Measurements from ENCODE around the gene MAP1LC3A.

GRCh38 chr20:34525342-34525708 lies 33.2 kb upstream of the MAP1LC3A start:
- TF ChIP-seq EZH2 (IDR thresholded peaks at IDR 0.05; ENCODE audit: low read depth) (no peak), CTCF (conservative IDR thresholded peaks at IDR 0.05) (no peak)

Data from PC-9 (cell line).